Measurements from ENCODE around the gene NRG2.

- peak; percentile 42; the same call in 1 of the 2 replicates for TF ChIP-seq CTCF (conservative IDR thresholded peaks at IDR 0.05; ENCODE audit: low read depth, low read length)
- no peak for TF ChIP-seq EZH2 (IDR thresholded peaks at IDR 0.05; ENCODE audit: low read length, unreplicated experiment)
These were observed 170.9 kb downstream of the NRG2 start for GRCh38 chr5:139872052-139872766.

All from PC-3 (cell line).